Limb (tissue), 2 donors: ENCODE results near the gene TBKBP1.

Experiments
- DNase-seq, 2 donors: peaks; one replicate each; pipeline ENCODE4 v3.0.0-alpha.2; 2016; ENCODE audit errors: extremely low spot score in 2 of 2

TBKBP1 gene, protein sequence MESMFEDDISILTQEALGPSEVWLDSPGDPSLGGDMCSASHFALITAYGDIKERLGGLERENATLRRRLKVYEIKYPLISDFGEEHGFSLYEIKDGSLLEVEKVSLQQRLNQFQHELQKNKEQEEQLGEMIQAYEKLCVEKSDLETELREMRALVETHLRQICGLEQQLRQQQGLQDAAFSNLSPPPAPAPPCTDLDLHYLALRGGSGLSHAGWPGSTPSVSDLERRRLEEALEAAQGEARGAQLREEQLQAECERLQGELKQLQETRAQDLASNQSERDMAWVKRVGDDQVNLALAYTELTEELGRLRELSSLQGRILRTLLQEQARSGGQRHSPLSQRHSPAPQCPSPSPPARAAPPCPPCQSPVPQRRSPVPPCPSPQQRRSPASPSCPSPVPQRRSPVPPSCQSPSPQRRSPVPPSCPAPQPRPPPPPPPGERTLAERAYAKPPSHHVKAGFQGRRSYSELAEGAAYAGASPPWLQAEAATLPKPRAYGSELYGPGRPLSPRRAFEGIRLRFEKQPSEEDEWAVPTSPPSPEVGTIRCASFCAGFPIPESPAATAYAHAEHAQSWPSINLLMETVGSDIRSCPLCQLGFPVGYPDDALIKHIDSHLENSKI

DNA sequence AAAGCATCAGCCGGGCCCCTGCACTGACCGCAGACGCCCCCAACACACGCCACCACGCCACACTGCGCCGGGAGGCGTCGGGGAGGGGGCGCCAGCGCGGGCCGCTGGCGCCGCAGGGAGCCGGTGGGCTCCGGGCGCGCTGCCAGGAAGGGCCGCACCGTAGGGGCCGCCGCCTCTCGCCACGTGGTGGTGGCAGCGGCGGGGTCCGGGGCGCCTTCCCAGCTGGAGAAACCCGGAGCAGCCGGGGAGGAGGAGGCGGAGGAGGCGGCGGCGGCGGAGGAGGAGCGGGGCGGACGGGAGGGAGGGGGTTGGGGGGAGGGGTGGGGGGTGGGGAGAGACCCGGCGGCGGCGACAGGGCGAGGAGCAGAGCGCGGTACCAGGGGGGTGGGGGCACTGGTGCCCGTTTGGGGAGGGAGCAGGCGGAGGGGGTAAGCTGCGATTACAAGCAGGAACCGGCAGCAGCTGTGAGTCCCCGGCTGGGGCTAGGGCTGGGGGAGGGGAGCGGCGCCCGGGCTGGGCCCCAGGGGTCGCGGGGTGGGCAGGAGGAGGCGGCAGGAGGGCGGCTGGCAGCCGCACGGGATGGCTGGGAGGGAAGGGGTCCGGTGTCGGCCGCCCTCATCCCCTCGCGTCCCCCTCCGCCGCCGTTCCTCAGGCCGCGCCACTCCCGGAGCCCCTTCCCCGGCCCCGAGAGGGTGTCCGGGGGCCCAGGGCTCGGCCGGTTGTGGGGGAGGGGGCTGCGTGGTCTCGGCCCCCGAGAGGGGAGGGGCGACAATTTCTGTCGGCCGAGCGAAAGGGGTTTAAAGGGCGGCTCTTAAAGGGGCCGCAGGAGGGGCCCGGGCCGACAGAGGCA, at the start of gene TBKBP1:
TBKBP1 (plus strand) TSS at position 431 of the 850 bp plus-strand sequence. CDS start 1,952 bp downstream, outside the sequence.
- peak; percentile 82 to 92 for DNase-seq

DNA sequence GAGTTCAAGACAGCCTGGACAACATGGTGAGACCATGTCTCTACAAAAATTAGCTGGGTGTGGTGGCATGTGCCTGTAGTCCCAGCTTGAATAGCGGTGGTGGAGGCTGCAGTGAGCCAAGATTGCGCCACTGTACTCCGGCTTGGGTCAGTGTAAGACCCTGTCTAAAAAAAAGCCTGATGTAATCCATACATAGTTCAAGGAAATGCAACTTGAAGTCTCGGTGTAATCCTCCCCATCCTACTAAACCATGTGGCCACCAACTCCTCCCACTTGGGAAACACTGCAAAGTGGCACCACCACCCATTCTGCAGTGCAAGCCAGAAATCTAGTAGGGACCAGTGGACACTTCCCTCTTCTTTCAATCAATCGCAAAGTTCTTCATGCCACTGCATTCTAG, 49.6 kb upstream of the TBKBP1 start:
- no peak for DNase-seq

DNA sequence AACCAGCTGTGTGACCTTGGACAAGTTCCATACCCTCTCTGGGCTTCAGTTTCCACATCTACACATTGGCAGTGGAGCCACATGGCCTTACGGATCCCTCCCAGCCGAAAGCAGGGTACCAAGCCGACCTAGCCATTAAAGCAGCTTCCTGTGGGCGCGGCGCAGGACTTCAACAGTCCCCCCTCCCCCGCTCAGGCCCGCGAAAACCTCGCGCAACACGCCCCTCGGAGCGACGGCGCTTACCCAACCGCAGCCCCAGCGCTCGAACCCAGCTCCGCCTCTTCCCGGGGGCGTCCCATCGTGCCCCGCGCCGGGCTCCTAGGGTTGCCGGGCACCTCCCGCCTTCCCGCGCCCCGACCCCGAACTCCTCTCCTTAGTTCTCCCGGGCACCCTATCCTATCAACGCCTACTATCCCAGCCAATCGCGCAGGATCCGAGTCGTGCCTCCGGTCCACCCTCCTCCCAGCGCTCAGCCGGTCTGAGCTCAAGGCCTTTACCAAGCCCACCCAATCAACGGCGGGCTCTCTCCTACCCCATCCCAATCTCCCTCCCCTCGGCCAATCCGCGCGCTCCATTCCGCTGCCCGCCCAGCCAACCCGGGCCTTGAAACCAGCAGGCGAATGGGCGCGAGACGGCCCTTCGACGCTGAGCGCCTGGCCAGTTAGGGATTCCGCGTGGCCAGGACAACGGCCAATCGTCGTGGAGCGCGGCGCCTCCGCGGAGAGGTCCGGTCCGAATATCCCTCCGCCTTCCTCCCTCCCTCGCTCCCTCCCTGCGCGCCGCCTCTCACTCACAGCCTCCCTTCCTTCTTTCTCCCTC, 44.6 kb upstream of the TBKBP1 start, which contains the start of gene KPNB1:
KPNB1 (plus strand) TSS at position 767 of the 819 bp plus-strand sequence. CDS start 326 bp downstream, outside the sequence.
- DNase-seq = peak; percentile 99

DNA sequence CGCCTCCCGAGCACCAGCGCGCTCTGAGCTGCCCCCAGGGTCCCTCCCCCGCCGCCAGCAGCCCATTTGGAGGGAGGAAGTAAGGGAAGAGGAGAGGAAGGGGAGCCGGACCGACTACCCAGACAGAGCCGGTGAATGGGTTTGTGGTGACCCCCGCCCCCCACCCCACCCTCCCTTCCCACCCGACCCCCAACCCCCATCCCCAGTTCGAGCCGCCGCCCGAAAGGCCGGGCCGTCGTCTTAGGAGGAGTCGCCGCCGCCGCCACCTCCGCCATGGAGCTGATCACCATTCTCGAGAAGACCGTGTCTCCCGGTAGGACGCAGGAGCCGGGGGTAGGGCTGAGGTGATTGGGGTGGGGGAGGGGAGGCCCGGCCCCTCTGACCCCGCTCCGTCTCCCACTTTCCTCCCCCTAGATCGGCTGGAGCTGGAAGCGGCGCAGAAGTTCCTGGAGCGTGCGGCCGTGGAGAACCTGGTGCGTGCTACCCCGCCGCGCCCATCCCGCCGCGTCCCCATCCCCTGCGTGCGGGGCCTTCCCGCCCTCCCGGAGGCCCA, 43.9 kb upstream of the TBKBP1 start:
- no peak for DNase-seq

DNA sequence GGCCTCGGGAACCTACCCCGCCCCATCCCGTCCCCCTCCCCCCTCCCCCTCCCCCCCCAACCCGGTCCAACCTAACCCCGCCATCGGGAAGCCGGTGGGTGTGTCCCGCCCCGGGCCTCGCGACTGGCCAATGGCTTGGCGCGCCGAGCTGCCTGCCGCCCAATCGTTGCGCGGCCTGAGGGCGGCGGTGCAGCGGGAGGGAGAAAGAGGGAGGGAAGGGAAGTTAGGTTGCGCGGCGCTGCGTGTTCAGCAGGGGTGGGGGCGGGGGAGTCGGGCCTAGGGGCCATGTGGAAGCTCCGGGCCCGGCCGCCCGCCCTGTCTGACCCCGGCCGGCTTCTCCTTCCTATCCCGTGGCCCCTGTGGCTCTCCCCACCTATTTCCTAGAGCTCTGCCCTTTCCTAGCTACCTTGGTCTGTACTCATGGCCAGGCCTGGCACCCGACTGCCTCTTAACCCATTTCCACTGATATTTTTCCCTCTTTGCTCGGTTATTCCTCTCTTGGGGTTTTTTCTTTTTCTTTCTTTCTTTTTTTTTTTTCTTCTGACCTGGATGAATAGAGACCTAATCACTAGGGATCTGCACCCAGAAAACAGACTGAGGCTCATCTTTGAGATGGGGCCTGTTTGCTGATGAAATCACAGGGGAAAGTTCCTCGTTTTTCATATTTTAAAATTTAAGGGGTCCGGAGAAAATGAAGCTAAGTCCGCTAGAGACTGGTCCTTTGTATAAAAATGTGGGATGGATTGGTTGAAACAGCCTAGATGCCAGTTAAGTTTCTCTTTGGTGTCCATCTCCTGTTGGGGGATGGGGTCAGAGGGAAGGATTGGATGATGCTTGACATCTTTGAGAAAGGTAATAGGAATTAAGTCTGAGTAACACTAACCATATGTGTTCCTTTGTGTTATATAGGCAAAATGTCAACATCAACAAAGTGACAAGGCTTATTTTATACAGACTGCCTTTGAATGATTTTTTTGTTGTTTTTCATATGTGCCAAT, 43.1 kb upstream of the TBKBP1 start:
- peak; percentile 96 for DNase-seq

DNA sequence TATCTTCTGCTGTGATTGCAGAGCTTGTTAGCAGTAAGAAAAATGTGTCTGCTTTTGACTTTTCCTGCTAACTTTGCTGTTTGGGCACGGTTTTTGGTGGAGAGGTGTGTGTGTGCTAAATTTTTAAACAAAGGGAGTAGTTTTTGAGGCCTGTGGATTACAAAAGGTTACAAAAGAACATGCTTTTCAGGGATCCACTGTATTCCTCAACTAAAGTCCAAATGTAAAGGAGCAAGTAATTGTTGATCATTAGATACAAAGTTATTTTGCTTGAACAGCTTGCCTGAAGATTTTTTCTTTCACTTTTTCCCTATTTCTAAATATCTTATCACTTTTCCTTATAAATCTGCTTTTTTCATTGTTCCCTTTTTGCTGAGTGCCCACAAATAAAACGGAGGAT, 42.3 kb upstream of the TBKBP1 start:
- DNase-seq = no peak

DNA sequence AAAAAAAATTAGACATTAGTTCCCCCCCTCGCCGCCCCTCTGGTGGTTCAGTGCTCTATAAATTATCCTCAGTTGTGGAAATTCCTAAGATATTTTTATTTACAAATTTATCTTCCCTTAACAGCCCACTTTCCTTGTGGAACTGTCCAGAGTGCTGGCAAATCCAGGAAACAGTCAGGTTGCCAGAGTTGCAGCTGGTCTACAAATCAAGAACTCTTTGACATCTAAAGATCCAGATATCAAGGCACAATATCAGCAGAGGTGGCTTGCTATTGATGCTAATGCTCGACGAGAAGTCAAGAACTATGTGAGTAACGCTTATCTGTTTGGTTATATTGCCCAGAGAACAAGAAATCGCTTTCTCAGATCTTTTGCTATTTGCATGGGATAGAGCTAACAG, 41.4 kb upstream of the TBKBP1 start:
- no peak for DNase-seq

DNA sequence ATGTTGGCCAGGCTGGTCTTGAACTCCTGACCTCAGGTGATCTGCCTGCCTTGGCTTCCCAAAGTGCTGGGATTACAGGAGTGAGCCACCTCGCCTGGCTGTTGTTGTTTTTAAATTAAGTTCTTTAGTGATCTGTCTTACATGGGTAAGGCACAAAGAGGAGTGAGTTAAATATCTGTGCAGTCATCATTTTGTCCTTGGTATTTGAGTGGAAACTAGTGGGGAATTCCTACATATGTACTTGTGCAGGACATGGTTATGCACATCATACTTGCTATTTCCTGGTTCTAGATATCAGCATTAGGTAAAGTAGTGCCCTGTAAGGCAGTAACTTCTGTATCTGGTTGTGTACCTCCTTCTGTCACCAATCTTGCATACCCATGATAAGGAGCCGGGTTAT, 40.5 kb upstream of the TBKBP1 start:
- DNase-seq = no peak

DNA sequence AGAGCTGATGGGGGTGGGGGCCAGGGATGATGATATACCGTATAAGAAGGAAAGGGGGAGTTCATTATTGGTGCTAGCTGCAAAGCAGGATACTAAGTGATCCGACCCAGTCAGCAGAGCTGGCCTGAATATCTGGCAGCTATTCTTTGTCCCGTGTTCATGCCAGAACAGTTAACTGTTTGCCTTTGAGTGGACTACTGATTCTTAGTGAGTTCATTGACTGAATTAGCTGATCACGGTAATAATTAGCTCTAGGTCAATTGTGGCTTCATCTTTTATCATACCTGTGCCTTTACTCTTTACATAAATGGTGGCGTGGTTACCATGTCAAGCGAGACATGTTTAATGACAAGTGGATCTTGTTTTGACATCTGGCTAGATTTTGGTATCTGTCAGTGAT, 39.0 kb upstream of the TBKBP1 start:
- no peak for DNase-seq

DNA sequence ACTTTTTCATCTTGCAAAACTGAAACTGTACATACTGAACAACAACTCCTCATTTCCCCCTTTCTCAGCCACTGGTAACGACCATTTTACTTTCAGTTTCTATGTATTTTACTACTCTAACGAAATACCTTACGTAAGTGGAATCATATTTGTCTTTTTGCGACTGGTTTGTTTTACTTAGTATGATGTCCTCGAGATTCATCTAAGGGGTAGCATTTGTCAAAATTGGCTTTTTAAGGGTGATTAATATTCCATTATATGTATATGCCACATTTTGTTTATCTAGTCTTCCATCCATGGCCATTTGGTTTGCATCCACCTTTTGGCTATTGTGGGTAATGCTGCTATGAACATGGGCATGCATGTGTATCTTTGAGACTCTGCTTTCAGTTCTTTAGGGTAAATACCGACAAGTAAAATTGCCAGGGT, 33.9 kb upstream of the TBKBP1 start:
- no peak for DNase-seq

DNA sequence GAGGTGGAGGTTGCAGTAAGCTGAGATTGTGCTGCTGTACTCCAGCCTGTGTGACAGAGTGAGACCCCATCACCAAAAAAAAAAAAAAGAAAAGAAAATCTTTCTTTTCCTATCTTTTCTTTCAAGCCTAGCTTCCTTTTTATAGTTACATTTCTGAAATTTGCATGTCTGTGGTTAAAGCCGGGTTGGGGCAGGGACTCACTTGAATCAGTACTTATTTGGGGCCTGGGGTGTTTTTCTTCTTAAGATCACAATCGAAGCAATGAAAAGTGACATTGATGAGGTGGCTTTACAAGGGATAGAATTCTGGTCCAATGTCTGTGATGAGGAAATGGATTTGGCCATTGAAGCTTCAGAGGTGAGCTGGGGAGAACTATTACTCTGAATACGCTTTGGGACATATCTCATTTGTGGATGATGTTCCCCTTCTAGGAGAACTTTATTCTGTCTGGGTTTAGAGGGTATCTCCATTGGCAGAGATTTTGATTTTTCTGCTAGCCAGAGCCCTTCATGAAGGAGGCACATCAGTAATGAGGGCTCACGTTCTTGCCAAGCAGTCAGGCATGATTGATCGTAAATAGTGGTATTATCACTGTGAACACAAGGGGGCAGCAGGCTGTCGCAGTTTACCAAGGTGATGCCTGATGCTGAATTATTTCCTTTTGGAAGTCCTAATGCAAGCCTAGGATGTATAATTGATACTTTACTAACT, 29.9 kb upstream of the TBKBP1 start:
- DNase-seq = peak; percentile 53 to 71

DNA sequence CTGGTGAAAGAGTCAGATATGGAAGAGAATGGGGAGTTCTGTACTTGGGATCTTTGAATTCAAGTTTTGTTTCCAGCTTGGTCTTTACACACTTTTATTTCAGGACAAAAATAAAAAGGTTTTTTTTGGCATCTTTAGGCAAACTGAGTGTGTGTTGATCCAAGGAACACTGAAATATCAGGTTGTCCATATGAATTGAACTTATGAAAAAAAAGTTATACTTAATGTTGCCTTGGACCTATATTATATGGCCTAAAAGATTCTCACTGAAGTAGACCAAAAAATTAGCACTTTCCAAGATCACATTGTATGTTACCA, 29.4 kb upstream of the TBKBP1 start:
- DNase-seq = no peak

DNA sequence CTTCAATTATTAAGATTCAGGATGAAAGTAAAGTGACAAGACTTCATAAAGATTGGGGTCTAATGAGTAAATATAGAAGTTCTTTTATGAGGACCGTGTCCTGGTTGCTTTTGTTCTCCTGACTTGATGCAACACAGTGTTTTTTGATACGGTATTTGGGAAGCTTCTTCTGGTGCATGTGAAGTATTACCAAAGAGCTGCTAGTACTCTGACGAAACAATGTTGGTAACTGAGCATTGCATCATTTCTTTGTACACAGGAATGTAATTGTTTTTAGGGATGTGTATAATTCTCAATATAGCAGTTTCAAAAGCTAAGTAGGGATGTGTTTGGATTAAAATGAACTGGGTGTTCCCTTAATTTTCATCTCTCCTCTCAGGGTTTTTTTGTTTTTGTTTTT, 28.3 kb upstream of the TBKBP1 start:
- no peak for DNase-seq

DNA sequence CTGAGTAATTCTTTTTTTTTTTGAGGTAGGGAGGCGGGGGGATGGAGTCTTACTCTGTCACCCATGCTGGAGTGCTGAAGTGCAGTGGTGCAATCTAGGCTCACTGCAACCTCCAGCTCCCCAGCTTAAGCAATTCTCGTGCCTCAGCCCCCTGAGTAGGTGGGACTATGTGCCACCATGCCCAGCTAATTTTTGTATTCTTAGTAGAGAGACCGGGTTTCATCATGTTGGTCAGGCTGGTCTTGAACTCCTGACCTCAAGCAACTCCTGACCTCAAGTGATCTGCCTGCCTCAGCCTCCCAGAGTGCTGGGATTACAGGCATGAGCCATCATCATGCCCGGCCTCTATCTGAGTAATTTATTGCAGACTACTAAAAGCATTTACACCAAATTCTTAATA, 24.9 kb upstream of the TBKBP1 start:
- no peak for DNase-seq

DNA sequence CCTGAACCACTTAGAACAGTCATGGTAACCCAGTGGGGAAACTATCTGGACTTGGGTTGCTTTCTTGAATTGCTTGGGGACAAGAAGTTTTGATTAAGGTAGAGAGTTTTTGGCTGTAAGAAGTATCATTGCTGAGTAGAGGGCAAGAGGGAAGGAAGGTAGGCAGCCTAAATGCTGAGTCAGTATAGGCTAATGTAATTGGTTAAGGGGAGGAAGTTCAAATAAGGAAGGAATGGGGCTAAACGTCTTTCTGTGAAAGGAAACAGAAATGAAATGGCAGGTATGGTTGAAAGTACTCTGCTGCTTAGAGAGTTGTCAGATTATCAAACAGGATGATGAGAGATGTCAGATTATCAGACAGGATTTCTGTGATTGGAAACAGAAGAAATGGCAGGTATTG, 23.9 kb upstream of the TBKBP1 start:
- no peak for DNase-seq

DNA sequence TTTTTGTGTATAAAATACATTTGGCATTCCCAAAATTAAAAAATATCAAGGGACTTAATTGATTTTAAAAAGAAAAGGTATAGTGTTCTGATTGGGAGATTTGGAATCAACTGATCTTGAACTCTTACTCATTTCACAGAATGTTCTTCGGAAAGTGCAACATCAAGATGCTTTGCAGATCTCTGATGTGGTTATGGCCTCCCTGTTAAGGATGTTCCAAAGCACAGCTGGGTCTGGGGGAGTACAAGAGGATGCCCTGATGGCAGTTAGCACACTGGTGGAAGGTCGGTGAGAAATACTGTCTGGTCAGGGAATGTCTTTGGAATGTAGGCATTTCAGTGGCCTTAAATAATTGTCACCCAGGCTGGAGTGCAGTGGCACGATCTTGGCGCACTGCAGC, 19.5 kb upstream of the TBKBP1 start:
- no peak for DNase-seq

DNA sequence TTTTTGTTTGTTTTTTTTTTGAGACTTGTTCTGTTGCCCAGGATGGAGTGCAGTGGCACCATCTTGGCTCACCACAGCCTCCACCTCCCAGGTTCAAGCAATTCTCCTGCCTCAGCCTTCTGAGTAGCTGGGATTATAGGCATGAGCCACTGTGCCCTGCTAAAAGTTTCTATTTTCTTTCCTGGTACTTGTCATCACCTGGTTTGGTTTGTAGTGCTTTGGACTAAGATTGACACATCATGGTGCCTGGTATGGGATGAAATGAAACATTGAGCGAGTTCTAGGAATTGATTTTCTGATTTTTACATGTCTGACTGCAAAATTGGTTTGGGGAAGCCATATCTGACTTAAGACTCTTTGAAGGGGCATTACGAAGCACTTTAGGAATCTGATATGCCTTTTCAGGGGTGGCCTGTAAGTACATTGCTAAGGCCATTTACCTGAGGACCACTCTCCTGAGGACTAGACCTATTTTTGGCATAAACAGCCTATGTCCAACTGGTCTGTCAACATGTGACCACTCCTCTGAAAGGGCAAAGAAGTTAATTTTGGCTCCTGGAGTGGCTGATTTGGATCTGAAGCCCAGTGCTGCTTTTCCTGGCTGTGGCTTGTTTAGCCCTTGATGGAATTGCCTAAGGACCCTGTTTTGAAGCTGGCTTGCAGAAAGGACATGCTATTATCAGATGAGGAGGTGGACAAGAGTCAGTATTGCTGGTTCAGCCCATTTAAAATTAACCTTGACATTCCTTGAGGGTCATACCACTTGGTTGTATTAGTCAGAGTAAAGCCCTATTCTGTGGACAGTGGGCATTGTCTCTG, 18.4 kb upstream of the TBKBP1 start:
- no peak for DNase-seq

DNA sequence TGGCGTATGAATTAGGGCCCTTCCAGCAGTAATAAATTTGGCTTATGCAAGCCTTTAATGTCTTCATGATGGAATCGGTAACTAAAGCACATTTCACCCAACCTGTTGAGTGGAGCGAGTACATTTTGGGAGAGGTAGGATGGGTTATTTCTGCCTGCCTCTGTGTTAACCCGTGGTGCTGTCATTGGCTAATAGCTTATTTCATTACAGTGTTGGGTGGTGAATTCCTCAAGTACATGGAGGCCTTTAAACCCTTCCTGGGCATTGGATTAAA, 17.8 kb upstream of the TBKBP1 start:
- DNase-seq = no peak
